ENCODE data around the gene C1QTNF5. TPM values are rescaled to one million over a fixed set of nuclear protein-coding genes. Genes with fewer than 3 reads are reported as not detected.

Gene C1QTNF5
- total and polyA plus RNA-seq, 2 donors (not counting 1 experiment from before 2014, with no cell fraction given) = not detected

- Histone ChIP-seq H2AFZ (ENCODE audit: insufficient read depth, low read depth, low read length, poor library complexity, severe bottlenecking) (no peak overlapping the region), H4K20me1 (ENCODE audit: control insufficient read depth, insufficient read depth, low read length, poor library complexity, severe bottlenecking) (no peaks in the 10 kb centered on the region), H3K9ac (ENCODE audit: low read length) (no peak overlapping the region), H3K4me2 (replicated peaks; ENCODE audit: low read depth, low read length, poor library complexity, severe bottlenecking) (no peak overlapping the region), H3K4me3 (ENCODE audit: control extremely low read depth in 1 of 5, extremely low read depth in 1 of 5, insufficient read depth in 1 of 5, low read depth in 2 of 5, low read length in 4 of 5) (no peak overlapping the region), H3K9me3 (ENCODE audit: control extremely low read depth in 1 of 3, control insufficient read depth in 2 of 3, insufficient read depth in 1 of 3, low read length in 2 of 3) (no peaks in the 10 kb centered on the region), H3K27me3 (replicated peaks in 1 of 4; ENCODE audit: control extremely low read depth in 1 of 4, control insufficient read depth in 3 of 4, insufficient read depth in 4 of 4, low read length in 3 of 4) (peaks cover 0 to 26% (median 6%) of the 10 kb centered on the region in 4 experiments), H3K79me2 (ENCODE audit: control insufficient read depth, insufficient read depth, low read length) (no peaks in the 10 kb centered on the region), H3K4me1 (ENCODE audit: control insufficient read depth in 2 of 2, insufficient read depth in 2 of 2, low read length in 2 of 2) (no peaks in the 10 kb centered on the region), H3K36me3 (replicated peaks in 1 of 2; ENCODE audit: control extremely low read depth in 1 of 2, control insufficient read depth in 1 of 2, extremely low read depth in 1 of 2, insufficient read depth in 2 of 2, low read length in 1 of 2) (no peaks in the 10 kb centered on the region), H3K27ac (ENCODE audit: low read length in 2 of 2) (no peak overlapping the region)
- no peaks in the 10 kb centered on the region for H3K9me3 Mint-ChIP-seq (ENCODE audit: insufficient read depth)
- intact Hi-C loops (cut with micrococcal nuclease) = no loop called here
- H3K27ac Mint-ChIP-seq = no peak overlapping the region
- no peak overlapping the region for H3K4me3 Mint-ChIP-seq
- ATAC-seq (ENCODE audit: low read depth) = no peak
- peaks cover 41% of the 10 kb centered on the region for H3K27me3 Mint-ChIP-seq
- H3K4me1 Mint-ChIP-seq = no peaks in the 10 kb centered on the region
- POLR2A ChIA-PET = no interaction called here
- no peak for DNase-seq
- TF ChIP-seq CTCF (IDR thresholded peaks at IDR 0.05) (no peak), EZH2 (IDR thresholded peaks at IDR 0.05; ENCODE audit: borderline replicate concordance, insufficient read depth, low read depth, low read length, poor library complexity, severe bottlenecking) (no peak)
- CTCF ChIA-PET = interaction anchor here (1.7 kb wide), 1 partner anchor 15 kb away, joined by 13 read pairs; no protein-coding TSS in a partner anchor
- 91% methylated on average over 7 of the region's 8 CpGs for whole genome bisulfite sequencing (ENCODE audit: insufficient coverage)
These were observed 30.5 kb upstream of the C1QTNF5 start for GRCh38 chr11:119371067-119371601.

- CTCF ChIA-PET = interaction anchor here (0.6 to 1.7 kb wide), 2 partner anchors 14 to 42 kb away, joined by 3 to 13 read pairs; no protein-coding TSS in a partner anchor
- no peak overlapping the region for H3K9ac ChIP-seq (ENCODE audit: low read length)
- POLR2A ChIA-PET = no interaction called here
- H3K79me2 ChIP-seq (ENCODE audit: control insufficient read depth, insufficient read depth, low read length) = no peaks in the 10 kb centered on the region
- peaks cover 0 to under 1% of the 10 kb centered on the region in 2 donors for H3K4me1 ChIP-seq (ENCODE audit: control insufficient read depth in 2 of 2, insufficient read depth in 2 of 2, low read length in 2 of 2)
- H3K27me3 Mint-ChIP-seq = peaks cover 44% of the 10 kb centered on the region
- H3K4me1 Mint-ChIP-seq = no peaks in the 10 kb centered on the region
- H4K20me1 ChIP-seq (ENCODE audit: control insufficient read depth, insufficient read depth, low read length, poor library complexity, severe bottlenecking) = no peaks in the 10 kb centered on the region
- H3K4me3 Mint-ChIP-seq = no peak overlapping the region
- H3K27me3 ChIP-seq (replicated peaks in 1 of 4; ENCODE audit: control extremely low read depth in 1 of 4, control insufficient read depth in 3 of 4, insufficient read depth in 4 of 4, low read length in 3 of 4) = peaks cover 0 to 29% (median 7%) of the 10 kb centered on the region in 4 experiments
- H3K4me2 ChIP-seq (replicated peaks; ENCODE audit: low read depth, low read length, poor library complexity, severe bottlenecking) = no peak overlapping the region
- peaks cover 0 to under 1% (median 0%) of the 10 kb centered on the region in 3 donors for H3K9me3 ChIP-seq (ENCODE audit: control extremely low read depth in 1 of 3, control insufficient read depth in 2 of 3, insufficient read depth in 1 of 3, low read length in 2 of 3)
- DNase-seq (no peak), ATAC-seq (ENCODE audit: low read depth) (no peak)
- WGBS (ENCODE audit: insufficient coverage) = 91% methylated on average over 6 of the region's 8 CpGs
- TF ChIP-seq EZH2 (IDR thresholded peaks at IDR 0.05; ENCODE audit: borderline replicate concordance, insufficient read depth, low read depth, low read length, poor library complexity, severe bottlenecking) (no peak), CTCF (IDR thresholded peaks at IDR 0.05) (no peak)
- H3K4me3 ChIP-seq (ENCODE audit: control extremely low read depth in 1 of 5, extremely low read depth in 1 of 5, insufficient read depth in 1 of 5, low read depth in 2 of 5, low read length in 4 of 5) = no peak overlapping the region
- intact Hi-C loops (cut with micrococcal nuclease) = no loop called here
- no peak overlapping the region for H3K27ac Mint-ChIP-seq
- no peaks in the 10 kb centered on the region for H3K36me3 ChIP-seq (replicated peaks in 1 of 2; ENCODE audit: control extremely low read depth in 1 of 2, control insufficient read depth in 1 of 2, extremely low read depth in 1 of 2, insufficient read depth in 2 of 2, low read length in 1 of 2)
- H3K27ac ChIP-seq (ENCODE audit: low read length in 2 of 2) = no peak overlapping the region
- H3K9me3 Mint-ChIP-seq (ENCODE audit: insufficient read depth) = no peaks in the 10 kb centered on the region
- H2AFZ ChIP-seq (ENCODE audit: insufficient read depth, low read depth, low read length, poor library complexity, severe bottlenecking) = no peak overlapping the region
These were observed 29.9 kb upstream of the C1QTNF5 start for GRCh38 chr11:119370486-119371046.

Measured in B cell (primary cell).